Neural cell (in vitro differentiated cells): ENCODE measurements around the gene SLC5A11. TPM values are rescaled to one million over a fixed set of nuclear protein-coding genes. Genes with fewer than 3 reads are reported as not detected.

Experiments used
- H2AFZ ChIP-seq: fragments of 200-600, 300-800 bp; sonication (generic), shearing (Covaris generic); 2 replicates; pipeline ENCODE4 v1.6.0; 2014; ENCODE audit warnings: low read depth, mild to moderate bottlenecking, antibody characterized with exemption, low read length, moderate library complexity
- H3F3A ChIP-seq: fragments of 200-600 bp; shearing (Covaris generic); 2 replicates; pipeline ENCODE4 v1.6.1; 2016; ENCODE audit warnings: mild to moderate bottlenecking, moderate library complexity, mixed read lengths, antibody characterized with exemption, low read length; ENCODE audit not compliant: insufficient read depth, poor library complexity, severe bottlenecking
- H3K27ac ChIP-seq: fragments of 200-600, 300-800 bp; sonication (generic), shearing (Covaris generic); 2 replicates; pipeline ENCODE4 v1.5.1; 2014; ENCODE audit warnings: mild to moderate bottlenecking, low read length, moderate library complexity
- H3K27me3 ChIP-seq: fragments of 300-800, 200-600 bp; sonication (generic), shearing (Covaris generic); 2 replicates; pipeline ENCODE4 v1.6.0; 2014; ENCODE audit warnings: mild to moderate bottlenecking, low read depth, low read length, moderate library complexity; ENCODE audit not compliant: insufficient read depth
- H3K36me3 ChIP-seq: fragments of 300-800, 200-600 bp; sonication (generic), shearing (Covaris generic); 2 replicates; pipeline ENCODE4 v1.5.1; 2014; ENCODE audit warnings: mild to moderate bottlenecking, antibody characterized with exemption, low read length, moderate library complexity; ENCODE audit not compliant: insufficient read depth
- H3K4me2 ChIP-seq: fragments of 300-800, 200-600 bp; sonication (generic), shearing (Covaris generic); 2 replicates; pipeline ENCODE4 v1.6.0; 2014; ENCODE audit warnings: mild to moderate bottlenecking, low read length
- H3K4me3 ChIP-seq: fragments of 300-800, 200-600 bp; sonication (generic), shearing (Covaris generic); 2 replicates; pipeline ENCODE4 v1.5.1; 2014; ENCODE audit warnings: mild to moderate bottlenecking, low read length, moderate library complexity
- H3K79me2 ChIP-seq: fragments of 200-600 bp; shearing (Covaris generic); replicated peaks from 2 replicates; pipeline ENCODE4 v1.6.0; 2014; ENCODE audit warnings: mild to moderate bottlenecking, low read length, moderate library complexity; ENCODE audit not compliant: insufficient read depth
- H3K9ac ChIP-seq: fragments of 300-800, 200-600 bp; sonication (generic), shearing (Covaris generic); 2 replicates; pipeline ENCODE4 v1.6.1; 2016; ENCODE audit warnings: mild to moderate bottlenecking, low read length, mixed read lengths
- H3K9me2 ChIP-seq: fragments of 200-600 bp; shearing (Covaris generic); 2 replicates; pipeline ENCODE4 v1.6.1; 2016; ENCODE audit warnings: mild to moderate bottlenecking, low read length, mixed read lengths; ENCODE audit not compliant: insufficient read depth
- H3K9me3 ChIP-seq: fragments of 200-600, 300-800 bp; sonication (generic), shearing (Covaris generic); 2 replicates; pipeline ENCODE4 v1.6.1; 2016; ENCODE audit warnings: mild to moderate bottlenecking, mixed run types, low read length, moderate library complexity, mixed read lengths
- H4K20me1 ChIP-seq: fragments of 200-600 bp; shearing (Covaris generic); 2 replicates; pipeline ENCODE4 v1.6.1; 2016; ENCODE audit warnings: mild to moderate bottlenecking, mixed run types; ENCODE audit not compliant: insufficient read depth
- CTCF ChIP-seq: fragments of 450-650 bp; IDR thresholded peaks from 2 replicates; pipeline ENCODE4 v1.5.1; 2014; ENCODE audit warnings: antibody characterized with exemption, mild to moderate bottlenecking, moderate library complexity; ENCODE audit not compliant: poor library complexity, severe bottlenecking
- EP300 ChIP-seq: fragments of 450-650 bp; conservative IDR thresholded peaks from 2 replicates; pipeline ENCODE4 v1.6.1; 2014; ENCODE audit warnings: antibody characterized with exemption, mild to moderate bottlenecking, moderate library complexity; ENCODE audit not compliant: poor library complexity, severe bottlenecking
- EZH2 ChIP-seq: fragments of 200-600, 300-800 bp; shearing (Covaris generic), sonication (generic); IDR thresholded peaks from 2 replicates; pipeline ENCODE4 v1.6.1; 2014; ENCODE audit warnings: antibody characterized with exemption, low read length, borderline replicate concordance, mild to moderate bottlenecking; ENCODE audit not compliant: insufficient read depth, poor library complexity, severe bottlenecking
- MXI1 ChIP-seq: fragments of 450-650 bp; conservative IDR thresholded peaks from 2 replicates; pipeline ENCODE4 v1.6.1; 2014; ENCODE audit warnings: antibody characterized with exemption, mild to moderate bottlenecking; ENCODE audit not compliant: poor library complexity, severe bottlenecking
- POLR2AphosphoS5 ChIP-seq: IDR thresholded peaks from 2 replicates; pipeline ENCODE4 v1.6.1; 2012
- RAD21 ChIP-seq: fragments of 450-650 bp; conservative IDR thresholded peaks from 2 replicates; pipeline ENCODE4 v1.6.1; 2014; ENCODE audit warnings: antibody characterized with exemption, mild to moderate bottlenecking, moderate library complexity
- REST ChIP-seq: IDR thresholded peaks from 2 replicates; pipeline ENCODE4 v1.6.1; 2012; ENCODE audit warnings: borderline replicate concordance
- SMC3 ChIP-seq: fragments of 450-650 bp; conservative IDR thresholded peaks from 2 replicates; pipeline ENCODE4 v1.6.1; 2014; ENCODE audit warnings: antibody characterized with exemption, mild to moderate bottlenecking, moderate library complexity; ENCODE audit not compliant: poor library complexity
- TAF1 ChIP-seq: IDR thresholded peaks from 2 replicates; pipeline ENCODE4 v1.6.1; 2012; ENCODE audit warnings: low read depth
- polyA plus RNA-seq: library from polyadenylated mRNA; depleted of rRNA; stranded (reverse); fragments of >200 nt; gene quantifications from 2 replicates; pipeline ENCODE4 v1.2.3, GENCODE V29; 2014

The SLC5A11 gene
- polyA plus RNA-seq, 1 donor from 2014 or later = not detected

GRCh38 chr16:24826817-24827566, 18.8 kb upstream of the SLC5A11 start:
- no peaks in the 10 kb centered on the region for H3K27me3 ChIP-seq
- no peaks in the 10 kb centered on the region for H3K9me3 ChIP-seq
- H3K4me2 ChIP-seq = no peak overlapping the region
- no peak overlapping the region for H2AFZ ChIP-seq
- H3K79me2 ChIP-seq = no peaks in the 10 kb centered on the region
- no peaks in the 10 kb centered on the region for H3K9me2 ChIP-seq
- TF ChIP-seq SMC3 (no peak), TAF1 (no peak), RAD21 (no peak), REST (no peak), EP300 (no peak), EZH2 (no peak), MXI1 (no peak), POLR2AphosphoS5 (no peak), CTCF (no peak)
- no peaks in the 10 kb centered on the region for H3F3A ChIP-seq
- H3K27ac ChIP-seq = no peak overlapping the region
- no peaks in the 10 kb centered on the region for H4K20me1 ChIP-seq
- H3K4me3 ChIP-seq = no peak overlapping the region
- H3K9ac ChIP-seq = no peak overlapping the region
- H3K36me3 ChIP-seq = peaks cover 4% of the 10 kb centered on the region

GRCh38 chr16:24829153-24829552, 16.6 kb upstream of the SLC5A11 start:
- TF ChIP-seq POLR2AphosphoS5 (no peak), MXI1 (no peak), REST (no peak), TAF1 (no peak), SMC3 (no peak), EZH2 (no peak), CTCF (no peak), RAD21 (no peak), EP300 (no peak)
- Histone ChIP-seq H3K27ac (no peak overlapping the region), H3K4me2 (no peak overlapping the region), H4K20me1 (no peaks in the 10 kb centered on the region), H3K36me3 (peaks cover 4% of the 10 kb centered on the region), H3K4me3 (no peak overlapping the region), H3K9me3 (no peaks in the 10 kb centered on the region), H2AFZ (no peak overlapping the region), H3K27me3 (no peaks in the 10 kb centered on the region), H3K79me2 (no peaks in the 10 kb centered on the region), H3F3A (no peaks in the 10 kb centered on the region), H3K9ac (no peak overlapping the region), H3K9me2 (no peaks in the 10 kb centered on the region)
